CD4-positive, alpha-beta T cell treated with Interleukin-6 for 4 hours (primary cell): Measurements from ENCODE around the gene OSM.
"Not testable (repeated sequence)": the region's sequence is repeated elsewhere in the genome, so short reads cannot be mapped to it uniquely, and the experiment has no call there.

Experiments used
- DNase-seq: peaks from one replicate; pipeline ENCODE4 v3.0.0-alpha.2; 2020; ENCODE audit warnings: mixed read lengths

OSM gene

DNA sequence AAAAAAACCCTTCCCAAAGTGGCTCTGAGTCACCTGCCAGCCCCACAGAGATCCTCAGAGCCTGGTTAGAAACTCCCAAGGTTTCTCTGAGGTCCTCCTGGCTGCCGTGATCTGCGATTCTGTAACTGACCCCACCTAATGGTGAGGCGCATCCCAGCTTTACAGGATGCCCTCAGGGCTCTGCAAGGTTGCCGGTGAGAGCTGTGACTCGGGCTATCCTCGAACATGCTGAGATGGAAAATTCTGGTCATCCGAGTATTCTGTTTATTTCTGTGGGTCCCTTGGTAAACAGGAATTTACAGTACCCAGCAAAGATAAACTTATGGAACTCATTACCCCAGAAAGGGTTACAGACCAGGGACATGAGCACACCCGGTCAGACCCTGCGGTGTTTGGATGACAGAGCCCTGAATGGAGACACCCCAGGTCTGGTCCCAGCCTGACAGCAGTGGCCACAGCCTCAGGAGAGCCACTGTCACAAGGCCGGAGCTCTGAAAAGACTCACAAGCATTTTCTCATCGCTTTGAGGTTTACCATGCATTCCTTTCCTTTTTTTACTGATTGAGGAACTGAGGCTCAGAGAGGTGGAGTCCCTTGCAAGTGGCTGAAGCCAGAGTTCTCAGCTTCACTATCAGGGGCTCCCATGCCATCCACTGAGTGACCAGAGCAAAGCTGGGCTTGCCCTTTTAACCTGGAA lies 42.3 kb downstream of the OSM start:
- DNase-seq: no peak

DNA sequence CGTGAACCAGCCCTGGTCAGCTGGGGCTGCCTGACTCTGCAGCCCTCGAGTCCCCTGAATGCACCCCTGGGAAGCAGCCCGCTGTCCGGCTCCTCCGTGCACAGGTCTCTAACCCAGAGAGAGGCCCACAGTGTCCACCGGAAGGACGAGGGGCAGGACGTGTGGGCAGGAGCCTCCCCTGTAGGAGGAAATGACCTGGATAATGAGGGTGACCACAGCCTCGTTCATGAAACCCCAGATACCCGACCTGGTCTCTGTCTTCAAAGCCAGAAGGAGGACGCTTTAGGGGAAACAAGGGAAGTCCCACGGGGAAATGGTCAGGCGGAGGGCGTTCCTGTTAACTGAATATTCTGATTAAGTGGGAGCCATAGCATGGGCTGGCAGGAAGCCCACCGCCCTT lies 43.3 kb downstream of the OSM start:
- DNase-seq: no peak

DNA sequence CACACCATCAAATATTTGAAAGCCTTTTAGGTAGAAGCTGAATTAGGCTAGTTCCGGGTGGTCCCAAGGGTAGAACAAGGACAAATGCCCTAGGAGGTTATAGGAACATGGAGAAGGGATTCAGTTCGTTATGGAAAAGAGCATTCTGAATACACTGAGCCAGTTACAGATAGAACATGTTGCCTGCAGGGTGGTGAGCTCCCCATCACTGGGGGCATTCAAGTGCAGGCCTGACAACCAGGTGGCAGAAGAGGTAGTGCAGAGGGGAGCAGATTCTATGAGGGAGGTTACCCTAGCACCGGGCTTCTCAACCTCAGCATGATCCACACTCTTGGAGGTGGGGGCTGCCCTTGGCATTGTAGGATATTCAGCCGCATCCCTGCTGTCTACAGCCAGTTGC lies 44.3 kb downstream of the OSM start:
- DNase-seq: no peak

DNA sequence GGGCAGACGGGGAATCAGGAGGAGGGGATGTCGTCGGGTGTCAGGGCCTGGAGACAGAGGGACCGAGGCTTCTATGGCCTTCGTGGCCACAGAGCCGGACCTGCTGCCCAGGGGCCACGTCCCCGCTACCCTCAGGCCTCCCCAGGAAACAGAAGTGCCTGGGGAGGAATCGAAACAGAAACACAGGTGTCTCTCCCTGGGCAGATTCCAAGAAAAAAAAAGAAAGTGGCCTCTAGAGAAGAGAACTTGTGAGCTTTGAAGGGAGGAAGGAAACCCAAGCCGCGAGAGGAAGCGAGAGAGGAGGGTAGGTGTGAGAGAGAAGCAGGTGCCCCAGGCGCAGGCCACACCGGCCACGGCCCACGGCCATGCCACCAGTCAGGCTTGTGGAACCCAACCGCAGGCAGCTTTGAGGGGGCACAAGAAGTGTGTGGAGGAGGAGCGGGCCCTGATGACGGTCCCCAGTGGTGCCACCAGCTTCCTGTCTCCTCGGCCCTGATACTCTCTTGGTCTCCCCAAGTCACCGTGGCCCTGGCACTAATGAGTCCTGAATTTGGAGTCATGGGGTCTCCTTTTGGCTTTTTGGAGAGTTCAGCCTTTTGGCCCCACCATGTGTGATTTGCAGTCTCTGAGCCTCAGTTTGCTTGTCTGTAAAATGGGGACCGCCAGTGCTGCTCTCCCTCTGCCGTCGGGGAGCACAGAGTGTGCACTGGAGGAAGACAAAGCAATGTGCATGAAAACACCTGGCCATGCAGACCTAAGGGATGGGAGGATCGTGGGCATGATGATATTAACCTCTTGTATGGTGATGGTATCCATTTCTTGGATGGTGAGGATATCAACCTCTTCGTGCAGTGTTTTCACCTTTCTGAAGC lies 45.3 kb downstream of the OSM start:
- DNase-seq: peak; percentile 65

DNA sequence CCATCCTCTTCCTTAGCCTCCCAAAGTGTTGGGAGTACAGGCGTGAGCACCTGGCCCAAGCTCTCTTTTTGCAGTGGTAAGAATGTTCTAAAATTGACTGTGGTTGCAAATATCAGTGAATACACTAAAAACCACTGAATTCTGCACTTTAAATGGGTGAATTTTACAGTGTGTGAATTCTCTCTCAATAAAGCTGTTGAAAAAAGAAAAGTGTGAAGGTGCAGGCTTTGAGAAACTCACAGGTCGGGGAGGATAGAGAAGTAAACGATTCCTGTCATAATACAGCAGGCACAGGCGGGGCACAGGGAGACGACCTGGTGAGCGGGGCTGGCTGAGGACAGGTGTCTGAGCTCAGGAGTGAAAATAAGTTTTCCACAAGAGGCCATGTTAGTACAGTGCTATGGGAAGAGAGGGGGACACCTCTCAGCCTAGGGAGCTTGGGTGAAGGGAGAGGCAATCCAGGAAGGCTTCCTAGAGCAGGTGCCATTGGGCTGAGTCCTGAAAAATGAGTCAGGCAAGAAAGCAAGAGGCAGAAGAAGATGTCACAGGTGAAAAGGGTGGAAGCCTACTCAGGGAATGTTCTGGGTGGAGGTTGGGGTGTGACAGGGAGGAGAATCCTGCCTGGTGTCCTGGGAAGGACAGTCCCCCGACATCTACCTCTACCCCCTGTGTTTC lies 46.2 kb downstream of the OSM start:
- DNase-seq: no peak

DNA sequence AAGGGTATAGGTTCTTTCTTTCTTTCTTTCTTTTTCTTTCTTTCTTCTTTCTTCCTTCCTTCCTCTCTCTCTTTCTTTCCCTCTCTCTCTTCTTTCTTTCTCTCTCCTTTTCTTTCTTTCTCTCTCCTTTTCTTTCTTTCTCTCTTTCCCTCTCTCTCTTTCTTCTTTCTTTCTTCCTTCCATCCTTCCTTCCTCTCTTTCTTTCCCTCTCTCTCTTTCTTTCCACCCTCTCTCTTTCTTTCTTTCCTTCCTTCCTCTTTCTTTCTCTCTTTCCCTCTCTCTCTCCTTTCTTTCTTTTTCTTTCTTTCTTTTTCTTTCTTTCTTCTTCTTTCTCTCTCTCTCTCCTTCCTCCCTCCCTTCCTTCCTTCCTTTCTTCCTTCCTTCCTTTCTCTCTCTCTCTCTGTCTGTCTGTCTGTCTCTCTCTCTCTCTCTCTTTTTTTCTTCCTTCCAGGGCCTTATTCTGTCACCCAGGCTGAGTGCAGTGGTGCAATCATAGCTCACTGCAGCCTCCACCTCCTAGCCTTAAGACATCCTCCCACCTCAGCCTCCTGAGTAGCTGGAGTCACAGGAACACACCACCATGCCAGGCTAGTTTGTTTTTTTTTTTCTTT lies 46.9 kb downstream of the OSM start:
- no peak for DNase-seq

DNA sequence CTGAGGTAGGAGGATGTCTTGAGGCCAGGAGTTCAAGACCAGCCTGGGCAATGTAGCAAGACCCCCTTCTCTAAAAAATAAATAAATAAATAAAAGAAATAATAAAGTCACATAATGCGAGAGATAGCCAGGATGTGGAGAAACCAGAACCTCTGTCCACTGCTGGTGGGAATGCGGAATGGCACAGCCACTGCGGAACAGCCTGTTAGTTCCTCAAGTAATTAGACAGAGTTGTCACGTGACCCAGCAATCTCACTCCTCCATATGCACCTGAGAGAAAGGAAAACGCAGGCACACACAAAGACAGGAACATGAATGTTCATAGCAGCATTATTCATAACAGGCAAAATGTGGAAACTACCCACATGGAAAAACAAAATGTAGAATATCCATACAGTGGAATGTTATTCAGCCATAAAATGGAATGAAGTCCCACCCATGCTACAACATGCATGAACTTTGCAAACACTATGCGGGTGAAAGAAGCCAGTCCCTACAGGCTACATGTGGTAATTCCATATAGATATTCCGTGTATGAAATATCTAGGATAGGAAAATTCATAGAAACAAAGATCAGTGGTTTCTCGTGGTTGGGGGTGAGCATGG lies 47.5 kb downstream of the OSM start:
- no peak for DNase-seq

DNA sequence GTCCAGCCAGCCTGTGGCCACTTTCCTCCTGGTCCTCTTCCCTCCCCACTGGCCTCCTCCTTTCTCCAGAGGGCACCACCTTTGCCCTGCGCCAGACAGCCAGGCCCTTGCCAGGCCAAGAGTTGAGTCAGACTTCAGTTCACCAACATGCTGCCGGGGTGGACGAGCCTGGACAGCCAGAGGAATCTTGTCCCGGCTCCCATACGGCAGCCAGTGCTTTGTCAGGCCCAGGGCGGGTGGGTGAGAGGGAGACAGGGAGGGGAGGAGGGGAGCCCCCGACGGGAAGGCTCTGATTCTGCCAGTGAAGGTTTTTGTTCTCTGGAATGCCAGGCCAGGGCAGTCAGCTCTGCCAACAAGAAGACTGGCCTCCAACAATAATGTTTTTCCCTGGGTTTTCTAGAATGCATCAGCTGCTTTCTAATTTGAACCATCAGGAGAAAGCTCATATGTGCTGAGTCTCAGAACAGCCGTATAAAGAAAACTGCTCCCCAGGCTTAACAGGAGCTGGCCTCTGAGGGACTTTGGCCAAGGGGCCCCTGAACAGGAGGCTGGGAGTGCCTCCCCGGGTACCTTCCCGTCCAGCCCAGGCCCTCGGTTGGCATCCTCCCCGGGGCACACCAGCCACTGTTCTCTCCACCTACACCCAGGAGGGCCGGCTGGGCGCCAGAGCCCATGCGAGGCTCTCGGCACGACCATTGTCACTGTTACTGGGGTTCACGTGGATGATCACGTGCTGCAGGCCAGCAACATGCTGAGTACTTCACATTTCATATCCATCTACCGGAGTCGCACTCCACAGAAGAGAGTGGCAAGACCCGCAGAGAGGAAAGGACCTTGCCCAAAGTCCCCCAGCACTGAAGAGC lies 48.7 kb downstream of the OSM start:
- no peak for DNase-seq

DNA sequence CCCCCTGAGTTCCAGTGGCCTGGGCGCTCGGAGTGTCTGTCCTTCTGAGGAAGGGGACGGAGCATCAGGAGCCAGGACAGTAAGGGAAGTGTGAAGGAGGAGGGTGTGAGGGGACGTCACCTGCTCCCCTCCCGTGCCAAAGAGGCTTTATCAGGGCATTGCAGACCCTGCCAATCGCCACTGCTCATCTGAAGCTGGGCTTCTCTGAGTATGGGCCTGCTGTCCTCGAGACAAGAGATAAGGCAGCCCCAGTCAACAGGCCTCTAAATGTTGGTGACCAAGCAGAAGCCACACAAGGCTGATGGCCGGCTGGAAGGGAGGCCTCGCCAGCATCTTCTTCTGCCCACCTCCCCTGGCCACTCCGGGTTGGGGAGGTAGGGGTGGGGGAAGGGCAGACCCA lies 49.9 kb downstream of the OSM start:
- DNase-seq: no peak

DNA sequence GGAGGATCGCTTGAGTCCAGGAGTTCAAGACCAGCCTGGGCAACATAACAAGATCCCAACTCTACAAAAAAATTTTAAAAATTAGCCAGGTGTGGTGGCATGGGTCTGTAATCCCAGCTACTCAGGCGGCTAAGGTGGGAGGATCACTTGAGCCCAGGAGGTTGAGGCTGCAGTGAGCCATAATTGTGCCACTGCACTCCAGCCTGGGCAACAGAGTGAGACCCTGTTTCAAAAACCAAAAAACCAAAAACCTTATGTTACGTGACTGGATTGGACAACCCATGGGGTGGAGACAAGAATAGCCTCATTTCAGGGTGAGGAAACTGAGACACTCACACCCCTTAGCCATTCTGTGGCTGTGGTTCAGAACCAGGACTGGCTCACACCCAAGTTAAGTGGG lies 50.4 kb downstream of the OSM start:
- not testable (repeated sequence) for DNase-seq

DNA sequence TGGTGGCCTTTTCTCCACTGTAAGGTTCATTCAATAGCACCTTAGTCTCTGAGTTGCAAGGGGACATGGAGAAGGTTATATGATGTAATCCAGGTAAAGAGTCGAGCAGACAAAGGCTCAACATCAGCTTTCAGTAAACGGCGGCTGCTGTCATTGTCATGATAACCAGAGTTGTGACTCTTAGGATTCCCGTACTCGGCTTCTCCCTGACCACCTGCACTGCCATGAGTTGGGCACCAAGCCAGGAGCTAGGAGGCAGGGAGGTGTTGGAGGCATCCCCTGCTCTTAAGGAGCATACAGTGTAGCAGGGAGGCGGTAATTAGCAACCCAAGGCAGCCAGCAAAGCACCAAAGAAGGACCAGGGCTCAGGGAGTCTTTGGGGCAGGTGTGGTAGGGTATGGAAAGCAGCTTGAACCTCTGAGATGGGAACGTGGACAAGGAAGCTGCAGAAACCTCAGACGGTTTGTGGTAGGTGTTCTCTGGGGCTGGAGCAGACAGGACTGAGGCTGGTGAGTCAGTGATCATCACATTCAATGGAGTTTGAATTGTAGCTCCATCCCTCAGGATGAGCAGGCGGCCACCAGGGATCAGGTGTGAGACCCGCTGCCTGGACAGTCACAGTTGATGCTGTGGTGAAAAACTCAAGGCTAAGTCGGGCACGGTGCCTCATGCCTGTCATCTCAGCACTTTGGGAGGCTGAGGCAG lies 51.8 kb downstream of the OSM start:
- no peak for DNase-seq

DNA sequence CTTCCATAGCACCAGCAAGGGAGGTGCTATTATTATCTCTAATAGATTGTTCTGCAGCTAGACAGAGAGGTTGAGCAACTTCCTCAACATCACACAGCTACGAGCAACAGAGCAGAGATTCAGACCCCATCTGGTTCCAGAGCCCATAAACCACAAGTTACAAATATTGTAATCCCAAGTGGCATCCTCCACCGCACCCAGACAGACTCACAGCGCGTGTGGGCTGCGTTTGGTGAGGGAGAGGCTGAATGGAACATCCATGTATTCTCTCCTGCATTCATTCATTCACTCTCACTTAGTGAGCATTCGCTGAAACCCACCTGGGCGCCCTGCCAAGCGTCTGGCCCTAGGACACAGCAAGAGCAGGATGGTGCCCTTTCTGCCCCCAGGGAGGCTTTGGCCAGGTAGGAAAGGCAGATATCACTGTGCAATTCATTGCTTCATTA lies 53.6 kb downstream of the OSM start:
- DNase-seq: no peak
